Prostate gland (tissue), 2 donors: ENCODE results near the gene ELOVL7.

ENCODE experiments used
- POLR2A ChIP-seq: fragments of 450-650 bp; IDR thresholded peaks from one replicate; pipeline ENCODE4 v1.6.1; 2016; ENCODE audit warnings: antibody characterized with exemption, mild to moderate bottlenecking
- TF ChIP-seq, protein P1 (sequence below), 4 experiments: fragments of 200-600 bp in 2 of 4; fragments of 450-650 bp in 2 of 4; sonication (generic) in 2 of 4; IDR thresholded peaks; 1 replicate in 3 of 4; 2 replicates in 1 of 4; pipeline ENCODE4 v1.5.1; 2016 to 2019; ENCODE audit warnings: antibody characterized with exemption in 4 of 4, mild to moderate bottlenecking in 2 of 4, moderate library complexity in 2 of 4

DNA sequence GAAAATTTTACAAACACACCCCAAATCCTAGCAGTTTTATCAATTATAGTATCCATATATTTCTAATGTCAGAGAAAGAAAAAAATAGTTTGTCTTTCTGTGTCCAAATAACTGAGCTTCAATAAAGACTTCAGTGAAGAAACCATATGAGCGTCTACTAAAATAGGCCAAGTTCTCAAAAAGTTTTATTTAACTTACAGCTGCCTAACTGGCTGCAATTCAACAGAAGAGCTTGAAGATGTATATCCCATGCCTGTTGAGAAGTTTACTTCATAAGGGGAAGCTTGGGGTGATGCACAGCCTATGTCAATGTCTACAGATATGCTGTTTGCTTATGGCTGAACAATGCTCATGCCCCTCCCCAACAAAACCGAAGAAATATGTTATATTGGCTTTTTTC is 43.7 kb upstream of the ELOVL7 start:
- no peak for TF ChIP-seq POLR2A
- TF ChIP-seq, protein P1, sequence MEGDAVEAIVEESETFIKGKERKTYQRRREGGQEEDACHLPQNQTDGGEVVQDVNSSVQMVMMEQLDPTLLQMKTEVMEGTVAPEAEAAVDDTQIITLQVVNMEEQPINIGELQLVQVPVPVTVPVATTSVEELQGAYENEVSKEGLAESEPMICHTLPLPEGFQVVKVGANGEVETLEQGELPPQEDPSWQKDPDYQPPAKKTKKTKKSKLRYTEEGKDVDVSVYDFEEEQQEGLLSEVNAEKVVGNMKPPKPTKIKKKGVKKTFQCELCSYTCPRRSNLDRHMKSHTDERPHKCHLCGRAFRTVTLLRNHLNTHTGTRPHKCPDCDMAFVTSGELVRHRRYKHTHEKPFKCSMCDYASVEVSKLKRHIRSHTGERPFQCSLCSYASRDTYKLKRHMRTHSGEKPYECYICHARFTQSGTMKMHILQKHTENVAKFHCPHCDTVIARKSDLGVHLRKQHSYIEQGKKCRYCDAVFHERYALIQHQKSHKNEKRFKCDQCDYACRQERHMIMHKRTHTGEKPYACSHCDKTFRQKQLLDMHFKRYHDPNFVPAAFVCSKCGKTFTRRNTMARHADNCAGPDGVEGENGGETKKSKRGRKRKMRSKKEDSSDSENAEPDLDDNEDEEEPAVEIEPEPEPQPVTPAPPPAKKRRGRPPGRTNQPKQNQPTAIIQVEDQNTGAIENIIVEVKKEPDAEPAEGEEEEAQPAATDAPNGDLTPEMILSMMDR (IDR thresholded peaks at IDR 0.05), result no peak
